Peyer's patch (tissue), 4 donors: ENCODE measurements around the gene RBM48.

Experiments used
- POLR2A ChIP-seq, 2 donors: fragments of 450-650 bp; IDR thresholded peaks; one replicate each; pipeline ENCODE4 v1.5.1; 2017; ENCODE audit warnings: antibody characterized with exemption in 2 of 2, mild to moderate bottlenecking in 2 of 2, moderate library complexity in 2 of 2
- TF ChIP-seq, protein P1 (sequence below), 6 experiments: fragments of 450-650 bp in 4 of 6; fragments of 200-600 bp in 2 of 6; sonication (generic) in 1 of 6; IDR thresholded peaks; one replicate each; pipeline ENCODE4 v1.5.1; 2017 to 2019; ENCODE audit warnings: antibody characterized with exemption in 6 of 6, mild to moderate bottlenecking in 3 of 6, moderate library complexity in 1 of 6

DNA sequence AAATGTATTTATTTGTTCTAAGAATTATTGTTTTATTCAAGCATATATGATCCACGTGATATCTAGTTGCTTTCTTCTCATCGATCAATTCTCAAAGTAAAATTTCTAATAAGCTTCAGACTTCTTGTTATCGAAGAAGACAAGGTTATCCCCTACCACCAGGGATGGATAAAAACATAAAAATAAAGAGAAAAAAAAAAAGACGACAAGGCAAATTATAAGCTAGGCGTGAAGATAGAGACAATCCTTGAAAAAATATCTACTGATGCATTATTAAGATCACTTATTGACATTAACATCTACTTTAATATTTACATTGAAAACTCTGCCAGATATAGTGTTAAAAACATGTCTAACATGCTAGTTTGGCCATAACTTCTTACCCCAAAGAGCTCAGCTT lies 19.6 kb upstream of the RBM48 start:
- TF ChIP-seq, protein P1, sequence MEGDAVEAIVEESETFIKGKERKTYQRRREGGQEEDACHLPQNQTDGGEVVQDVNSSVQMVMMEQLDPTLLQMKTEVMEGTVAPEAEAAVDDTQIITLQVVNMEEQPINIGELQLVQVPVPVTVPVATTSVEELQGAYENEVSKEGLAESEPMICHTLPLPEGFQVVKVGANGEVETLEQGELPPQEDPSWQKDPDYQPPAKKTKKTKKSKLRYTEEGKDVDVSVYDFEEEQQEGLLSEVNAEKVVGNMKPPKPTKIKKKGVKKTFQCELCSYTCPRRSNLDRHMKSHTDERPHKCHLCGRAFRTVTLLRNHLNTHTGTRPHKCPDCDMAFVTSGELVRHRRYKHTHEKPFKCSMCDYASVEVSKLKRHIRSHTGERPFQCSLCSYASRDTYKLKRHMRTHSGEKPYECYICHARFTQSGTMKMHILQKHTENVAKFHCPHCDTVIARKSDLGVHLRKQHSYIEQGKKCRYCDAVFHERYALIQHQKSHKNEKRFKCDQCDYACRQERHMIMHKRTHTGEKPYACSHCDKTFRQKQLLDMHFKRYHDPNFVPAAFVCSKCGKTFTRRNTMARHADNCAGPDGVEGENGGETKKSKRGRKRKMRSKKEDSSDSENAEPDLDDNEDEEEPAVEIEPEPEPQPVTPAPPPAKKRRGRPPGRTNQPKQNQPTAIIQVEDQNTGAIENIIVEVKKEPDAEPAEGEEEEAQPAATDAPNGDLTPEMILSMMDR (IDR thresholded peaks at IDR 0.05): no peak
- TF ChIP-seq POLR2A (IDR thresholded peaks at IDR 0.05): no peak
